Measurements from ENCODE around the gene ARMH4. TPM values are rescaled to one million over a fixed set of nuclear protein-coding genes. Genes with fewer than 3 reads are reported as not detected.

The ARMH4 gene
- total RNA-seq, 1 donor from 2014 or later: 3.4 TPM

- no peak for DNase-seq (ENCODE audit: low spot score)
Observed at GRCh38 chr14:58100735-58101368, 51.2 kb downstream of the ARMH4 start.

- no peak for DNase-seq (ENCODE audit: low spot score)
Observed at GRCh38 chr14:58099682-58100081, 52.3 kb downstream of the ARMH4 start.

DNA sequence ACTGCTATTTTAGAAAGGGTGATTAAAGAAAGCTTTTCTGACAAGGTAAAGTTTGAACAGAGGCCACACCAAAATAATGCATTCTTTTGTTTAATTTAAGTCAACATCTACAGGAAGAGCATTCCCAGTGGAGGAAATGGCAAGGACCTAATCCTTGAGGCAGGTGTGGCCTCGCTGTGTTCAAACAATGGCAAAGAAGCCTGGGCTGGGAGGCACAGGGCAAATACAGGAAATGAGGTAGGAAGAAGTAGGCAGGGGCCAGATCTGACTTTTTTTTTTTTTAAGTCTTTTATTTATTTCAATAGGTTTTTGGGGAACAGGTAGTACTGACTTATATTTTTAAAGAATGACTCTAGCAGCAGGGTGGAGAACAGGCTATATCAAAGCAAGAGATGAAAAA is 53.5 kb downstream of the ARMH4 start:
- no peak for DNase-seq (ENCODE audit: low spot score)

DNA sequence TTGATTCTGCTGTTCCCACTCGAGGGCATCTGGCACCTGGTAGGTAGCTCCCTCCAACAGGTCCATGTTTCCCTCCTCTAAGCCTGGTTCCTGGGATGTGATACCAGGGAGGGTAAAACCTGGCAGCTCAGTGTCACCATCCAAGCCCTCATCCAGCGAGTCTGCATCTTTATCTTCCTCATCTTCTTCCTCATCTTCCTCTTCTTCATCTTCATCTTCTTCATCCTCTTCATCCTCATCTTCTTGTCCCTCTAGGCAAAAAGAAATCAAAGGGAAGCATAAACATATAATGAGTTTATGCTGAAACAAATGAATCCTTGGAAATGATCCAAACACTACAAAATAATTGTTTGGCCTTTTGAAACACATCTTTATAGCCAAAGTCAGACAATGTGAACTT is 55.3 kb downstream of the ARMH4 start:
- no peak for DNase-seq (ENCODE audit: low spot score)

DNA sequence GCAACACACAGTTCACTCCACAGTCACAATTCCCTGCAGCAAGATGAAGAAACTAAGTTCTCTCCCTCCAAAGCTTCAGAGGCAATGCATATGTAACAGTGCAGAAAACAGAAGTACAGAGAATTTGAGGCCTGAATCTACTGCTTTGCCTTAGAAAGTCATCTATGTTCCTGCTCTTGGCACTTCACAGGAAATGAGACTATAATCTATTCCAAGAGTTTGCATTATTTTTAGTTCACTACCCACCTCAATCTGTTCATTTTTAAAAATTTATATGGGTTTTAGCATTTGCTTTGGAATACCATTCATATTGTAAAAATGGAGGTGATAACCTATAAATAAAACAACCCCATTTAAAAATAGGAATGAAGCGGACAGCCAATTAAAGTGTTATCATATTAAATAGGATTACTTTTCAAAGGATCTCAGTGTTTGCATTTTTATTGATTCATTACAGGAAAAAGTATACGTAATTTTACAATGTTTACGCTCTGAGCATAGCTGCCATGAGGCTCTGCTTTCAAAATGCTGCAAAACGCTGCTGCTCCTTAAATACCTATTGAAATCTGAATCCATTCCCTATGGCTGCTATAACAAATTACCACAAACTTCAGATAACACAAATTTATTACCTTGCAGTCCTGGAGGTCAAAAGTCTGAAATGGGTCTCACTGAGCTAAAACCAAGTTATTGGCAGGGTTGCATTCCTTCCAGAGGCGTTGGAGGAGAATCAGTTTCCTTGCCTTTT is 60.0 kb downstream of the ARMH4 start:
- no peak for DNase-seq (ENCODE audit: low spot score)

DNA sequence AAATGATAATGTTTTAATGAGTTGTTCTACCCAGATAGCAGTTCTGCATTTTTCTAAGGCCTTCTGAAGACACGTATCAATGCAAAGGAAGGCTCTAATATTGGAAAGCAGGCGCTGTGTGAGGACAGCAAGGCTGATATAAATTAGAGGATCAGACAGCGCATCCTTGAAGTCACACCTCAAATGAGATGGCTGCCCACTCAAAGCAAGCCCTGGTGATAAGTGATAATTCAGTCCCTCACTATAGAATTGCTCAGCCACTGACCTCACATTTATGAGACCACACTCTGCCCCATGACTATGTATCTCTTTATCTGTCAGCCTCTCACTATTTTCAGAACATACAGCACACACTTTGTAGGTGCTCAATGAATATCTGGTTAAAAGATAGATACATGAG is 62.4 kb downstream of the ARMH4 start:
- DNase-seq (ENCODE audit: low spot score): no peak

DNA sequence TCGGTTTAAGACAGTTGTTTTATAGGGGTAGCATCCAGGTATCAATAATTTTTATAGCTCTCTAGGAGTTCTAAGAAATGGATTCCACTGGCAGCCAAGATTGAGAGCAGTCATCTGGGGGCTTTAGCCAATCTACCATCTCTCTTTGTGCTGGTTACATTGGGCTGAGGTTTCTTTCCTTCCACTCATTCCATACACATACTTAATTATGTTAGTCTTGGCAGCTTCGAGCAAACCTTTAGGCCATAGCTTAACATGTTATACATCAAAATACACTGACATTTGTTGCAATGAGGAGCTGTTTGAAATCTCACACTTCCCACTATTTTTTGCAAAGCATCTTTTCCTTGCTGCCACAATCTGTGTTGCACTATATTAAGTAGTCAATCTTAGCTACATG is 63.1 kb downstream of the ARMH4 start:
- no peak for DNase-seq (ENCODE audit: low spot score)

DNA sequence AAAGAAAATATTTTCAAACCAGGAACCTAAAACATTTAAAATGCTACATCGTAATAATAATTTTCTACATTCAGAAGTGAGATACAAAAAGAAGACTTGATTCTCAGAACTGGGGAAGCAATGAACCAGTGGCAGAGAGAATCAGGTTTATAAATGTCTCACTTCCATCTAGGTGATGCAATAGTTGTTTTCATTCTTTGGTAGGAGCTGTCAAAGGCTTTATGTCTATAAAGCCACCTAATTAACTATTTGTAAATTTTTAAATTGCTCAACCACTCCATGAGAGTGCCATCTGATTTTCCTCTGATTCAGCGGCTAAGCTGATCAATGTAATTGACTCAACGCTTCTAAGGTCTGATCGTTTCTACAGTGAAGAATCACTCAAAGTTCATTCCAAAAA is 66.1 kb downstream of the ARMH4 start:
- no peak for DNase-seq (ENCODE audit: low spot score)

- no peak for DNase-seq (ENCODE audit: low spot score)
Observed at GRCh38 chr14:58082491-58083098, 69.4 kb downstream of the ARMH4 start.

DNA sequence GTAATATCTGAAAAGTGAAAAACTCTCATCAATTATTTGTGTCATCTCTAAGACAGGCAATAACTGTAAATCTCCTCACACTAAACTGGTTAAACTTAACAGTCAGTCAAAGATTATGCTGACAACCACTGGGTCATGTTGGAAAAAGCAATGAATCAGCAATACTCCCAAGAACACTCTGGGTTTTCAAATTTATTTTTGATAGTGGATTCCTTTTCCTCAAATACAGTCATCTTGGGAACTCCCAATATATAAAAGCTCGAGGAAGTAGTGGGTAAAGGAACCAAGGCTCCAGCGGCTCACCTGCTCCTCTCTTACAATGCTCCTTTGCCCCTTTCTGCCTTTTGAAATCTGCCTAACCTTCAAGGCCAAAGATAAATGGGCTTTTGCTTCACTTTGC is 70.0 kb downstream of the ARMH4 start:
- no peak for DNase-seq (ENCODE audit: low spot score)

DNA sequence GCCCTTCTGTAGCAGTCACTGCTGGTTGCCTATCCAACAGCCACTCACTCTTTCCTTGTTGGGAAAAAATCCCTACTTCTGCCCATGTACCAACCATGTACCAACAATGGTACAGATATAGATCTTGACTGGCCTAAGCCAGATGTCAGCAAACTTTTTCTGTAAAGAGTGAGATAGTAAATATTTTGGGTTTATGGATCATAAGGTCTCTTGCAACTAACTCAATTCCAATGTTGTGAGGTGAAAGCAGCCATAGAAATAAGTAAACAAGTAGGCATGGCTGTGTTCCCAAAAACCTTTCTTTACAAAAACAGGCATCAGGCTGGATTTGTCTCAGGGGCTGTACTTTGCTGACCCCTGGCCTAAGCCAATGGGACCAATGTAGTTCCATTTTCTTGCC is 73.5 kb downstream of the ARMH4 start:
- DNase-seq (ENCODE audit: low spot score): no peak

GRCh38 chr14:58078068-58078467 is 73.9 kb downstream of the ARMH4 start:
- DNase-seq (ENCODE audit: low spot score): no peak

DNA sequence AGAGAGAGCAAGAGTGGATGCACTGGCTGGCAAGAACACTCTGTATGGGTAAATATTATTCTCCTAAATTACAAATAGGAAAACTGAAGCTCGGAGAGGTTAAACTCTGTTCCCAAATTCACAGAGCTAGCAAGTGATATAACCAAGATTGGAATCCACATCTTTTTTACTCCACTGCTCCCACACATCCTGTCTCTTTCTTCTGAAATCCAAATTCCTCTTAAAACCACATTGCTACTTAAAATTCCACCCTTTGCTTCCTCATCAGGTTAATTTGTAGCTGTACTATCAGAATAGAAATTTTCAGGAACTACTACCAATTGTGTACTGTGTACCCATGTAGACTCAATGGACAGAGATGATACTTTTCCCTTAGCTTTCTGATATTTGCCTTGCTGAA is 74.4 kb downstream of the ARMH4 start:
- no peak for DNase-seq (ENCODE audit: low spot score)

- DNase-seq (ENCODE audit: low spot score): no peak
Observed at GRCh38 chr14:58073516-58073915, 78.5 kb downstream of the ARMH4 start.

DNA sequence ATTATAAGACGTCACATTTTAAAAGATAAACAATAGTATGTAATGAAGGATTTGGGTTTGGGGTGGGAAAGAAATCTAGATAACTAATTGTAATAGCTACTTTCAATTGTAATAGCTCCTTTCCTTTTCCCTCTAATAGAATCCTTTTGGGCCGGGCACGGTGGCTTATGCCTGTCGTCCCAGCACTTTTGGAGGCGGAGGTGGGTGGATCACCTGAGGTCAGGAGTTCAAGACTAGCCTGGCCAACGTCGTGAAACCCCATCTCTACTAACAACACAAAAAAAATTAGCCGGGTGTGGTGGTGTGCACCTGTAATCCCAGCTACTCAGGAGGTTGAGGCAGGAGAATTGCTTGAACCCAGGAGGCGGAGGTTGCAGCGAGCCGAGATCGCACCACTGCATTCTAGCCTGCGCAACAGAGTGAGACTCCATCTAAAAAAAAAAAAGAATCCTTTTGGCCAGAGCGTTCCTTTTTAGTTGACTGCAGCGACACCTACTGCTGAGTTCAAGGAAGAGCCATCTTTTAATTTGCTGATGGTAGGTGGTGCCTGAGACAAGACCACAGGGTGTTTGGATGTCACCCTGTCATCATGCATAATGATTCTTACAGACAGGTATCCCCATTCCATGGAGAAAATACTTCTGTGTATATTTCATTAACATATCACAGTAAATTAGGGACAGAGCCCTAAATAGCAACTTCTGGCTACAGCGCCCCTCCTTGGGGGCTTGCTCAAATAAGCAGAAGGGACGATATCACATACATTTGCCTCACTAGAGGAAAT is 79.5 kb downstream of the ARMH4 start:
- DNase-seq (ENCODE audit: low spot score): no peak

GRCh38 chr14:58071341-58071740 is 80.7 kb downstream of the ARMH4 start:
- DNase-seq (ENCODE audit: low spot score): no peak

DNA sequence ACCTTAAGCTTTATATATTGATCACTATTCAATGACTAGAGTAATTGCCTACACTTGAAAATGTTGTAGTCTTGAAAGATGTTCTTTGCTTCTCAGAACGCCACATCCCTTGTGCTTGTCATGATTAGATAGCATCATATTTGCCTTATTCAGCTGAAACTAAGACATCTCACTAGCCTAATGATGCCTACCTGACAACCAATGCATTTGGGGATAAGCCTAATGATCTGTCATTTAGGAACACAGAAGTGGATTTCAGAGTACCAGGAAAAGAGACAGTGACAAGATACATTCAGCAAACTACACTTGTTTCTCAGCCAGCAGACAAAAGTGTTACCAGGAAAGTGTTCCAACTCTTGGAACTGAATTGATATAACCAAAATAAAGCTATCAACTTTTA is 83.7 kb downstream of the ARMH4 start:
- no peak for DNase-seq (ENCODE audit: low spot score)

- no peak for DNase-seq (ENCODE audit: low spot score)
Observed at GRCh38 chr14:58066115-58066514, 85.9 kb downstream of the ARMH4 start.

DNA sequence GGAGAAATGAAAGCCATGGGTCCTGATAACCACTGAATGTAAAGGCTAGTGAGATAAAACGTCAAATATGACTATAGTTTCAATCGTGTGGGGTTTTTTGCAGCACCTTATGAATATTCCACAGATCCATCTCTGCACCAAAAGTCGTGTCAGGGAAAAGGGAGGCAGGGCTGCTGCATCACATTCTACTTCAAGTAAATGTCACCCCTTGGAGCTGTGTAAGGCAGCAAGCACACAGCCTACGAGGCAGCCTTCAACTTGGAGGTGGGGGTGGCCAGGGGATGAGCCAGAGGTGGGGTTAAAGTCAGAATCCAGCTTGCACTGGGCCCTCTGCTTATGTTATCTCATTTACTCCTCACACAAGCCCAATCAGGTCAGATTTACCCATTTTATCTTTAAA is 90.4 kb downstream of the ARMH4 start:
- no peak for DNase-seq (ENCODE audit: low spot score)

- DNase-seq (ENCODE audit: low spot score): no peak
Observed at GRCh38 chr14:58060898-58061297, 91.1 kb downstream of the ARMH4 start.

DNA sequence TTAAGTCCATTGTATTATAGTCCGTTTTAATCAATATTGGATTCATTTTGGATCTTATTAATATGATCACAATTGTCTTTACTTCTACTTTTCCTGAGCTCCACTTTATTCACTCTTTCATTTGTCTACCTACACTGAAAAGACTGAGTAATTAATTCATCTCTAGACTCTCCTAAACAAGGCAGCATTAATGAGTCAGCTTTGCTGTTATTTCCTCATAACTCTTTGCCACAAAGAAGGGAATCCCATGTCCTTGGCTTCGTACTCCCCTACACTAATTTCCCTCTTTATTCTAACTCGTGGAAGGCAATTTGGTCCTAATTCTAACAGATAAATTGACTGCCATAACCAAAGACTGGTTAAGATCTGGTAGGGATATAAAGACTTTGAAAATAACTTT is 91.9 kb downstream of the ARMH4 start:
- no peak for DNase-seq (ENCODE audit: low spot score)

GRCh38 chr14:58059126-58059525 is 92.9 kb downstream of the ARMH4 start:
- DNase-seq (ENCODE audit: low spot score): no peak
